HG03039 (cell line): ENCODE data around the gene BORA.
"Not testable (repeated sequence)": the region's sequence is repeated elsewhere in the genome, so short reads cannot be mapped to it uniquely, and the experiment has no call there.

ENCODE experiments used
- ATAC-seq: cut with Tn5 transposase; IDR thresholded peaks from one replicate; pipeline ENCODE4 v1.9.1; 2021; ENCODE audit warnings: mild to moderate bottlenecking, moderate library complexity; ENCODE audit not compliant: unreplicated experiment

Gene BORA

DNA sequence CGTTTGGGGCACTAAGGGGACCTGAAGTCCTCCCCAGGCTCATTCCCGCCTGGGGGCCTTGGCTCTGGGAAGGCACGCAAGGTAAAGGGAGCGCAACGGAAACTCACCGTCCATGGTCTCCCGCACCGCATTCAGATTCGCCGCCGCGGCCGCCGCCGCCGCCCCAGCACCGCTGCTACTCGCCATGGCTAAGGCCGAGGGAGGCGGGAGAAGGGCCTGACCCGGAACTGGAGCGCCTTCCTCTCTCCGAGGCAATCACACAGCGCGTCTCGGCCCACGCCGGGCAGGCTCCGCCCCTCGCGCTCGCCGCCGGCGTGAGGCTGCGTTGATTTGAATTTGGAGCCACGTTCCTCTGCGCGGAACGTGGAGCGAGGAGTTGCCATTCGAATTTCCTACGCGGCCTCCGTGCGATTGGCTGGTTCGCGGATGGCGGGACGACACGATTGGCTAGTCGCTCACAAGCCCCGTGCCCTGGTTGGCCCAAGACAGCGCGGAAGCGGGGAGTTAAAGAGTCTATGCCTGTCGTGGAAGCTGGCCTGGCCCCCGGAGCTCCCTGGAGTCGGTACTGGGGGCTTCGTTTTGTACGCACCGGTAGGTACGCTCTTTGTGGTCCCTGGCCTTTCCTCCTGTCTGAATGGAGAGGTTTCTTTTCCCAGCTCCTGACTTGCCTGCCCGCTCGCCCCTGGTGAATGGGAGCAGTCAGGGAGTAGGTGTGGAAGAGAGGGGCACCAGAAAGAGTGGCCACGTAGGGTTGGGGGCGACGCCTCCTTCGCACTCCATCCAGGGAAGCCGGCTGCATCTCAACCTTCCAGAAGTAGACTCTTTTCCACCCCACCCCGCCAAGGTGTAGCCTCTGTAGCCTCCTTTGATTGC, at the start of gene BORA, which contains the start of gene MZT1:
Gene BORA, plus strand, starts transcription at position 507 of the 873 bp plus-strand sequence. CDS start 1,018 bp downstream, outside the sequence.
Gene MZT1, minus strand, starts transcription at position 213 of the 873 bp plus-strand sequence. Its CDS starts 27 bp downstream, at position 186.
- ATAC-seq, result peak; percentile 95

DNA sequence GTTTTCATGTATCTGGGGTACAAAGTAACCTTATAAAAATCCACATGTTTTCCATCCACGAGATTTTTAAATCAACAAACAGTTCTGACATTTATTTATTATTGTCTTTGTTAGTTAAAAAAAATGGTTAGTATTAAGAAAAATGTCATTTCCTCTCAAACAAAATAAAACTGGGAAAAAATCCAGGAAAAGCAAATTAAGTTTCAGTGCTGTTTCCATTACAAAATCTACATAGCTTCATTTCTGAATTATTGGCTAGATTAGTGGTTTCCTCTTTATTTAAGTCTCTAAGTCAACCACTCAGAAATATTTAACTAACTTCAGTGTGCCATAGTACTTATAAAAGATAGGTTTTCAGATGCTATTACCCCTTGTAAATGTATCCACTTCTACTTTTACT, 49.4 kb upstream of the BORA start:
- ATAC-seq, result no peak

GRCh38 chr13:72680353-72680752, 47.4 kb upstream of the BORA start:
- ATAC-seq, result no peak

DNA sequence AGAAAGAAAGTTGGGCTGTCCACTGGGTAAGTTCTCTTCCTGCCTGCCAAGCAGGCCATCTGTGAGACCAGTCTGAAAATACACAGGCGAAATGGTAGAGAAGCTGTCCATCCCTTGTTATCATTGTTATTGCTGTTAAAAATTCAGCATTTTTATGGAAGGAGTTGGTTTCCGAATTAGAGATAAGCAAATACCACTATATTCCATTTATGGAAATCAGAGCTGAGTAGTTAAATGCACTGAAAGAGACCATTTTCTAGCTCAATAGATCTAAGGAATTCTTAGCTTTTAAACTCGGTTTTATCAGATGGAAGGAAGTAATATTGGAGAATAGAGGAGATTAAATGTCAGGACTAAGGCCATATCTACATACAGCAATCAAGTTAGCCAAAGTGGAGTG, 41.0 kb upstream of the BORA start:
- ATAC-seq, result no peak

DNA sequence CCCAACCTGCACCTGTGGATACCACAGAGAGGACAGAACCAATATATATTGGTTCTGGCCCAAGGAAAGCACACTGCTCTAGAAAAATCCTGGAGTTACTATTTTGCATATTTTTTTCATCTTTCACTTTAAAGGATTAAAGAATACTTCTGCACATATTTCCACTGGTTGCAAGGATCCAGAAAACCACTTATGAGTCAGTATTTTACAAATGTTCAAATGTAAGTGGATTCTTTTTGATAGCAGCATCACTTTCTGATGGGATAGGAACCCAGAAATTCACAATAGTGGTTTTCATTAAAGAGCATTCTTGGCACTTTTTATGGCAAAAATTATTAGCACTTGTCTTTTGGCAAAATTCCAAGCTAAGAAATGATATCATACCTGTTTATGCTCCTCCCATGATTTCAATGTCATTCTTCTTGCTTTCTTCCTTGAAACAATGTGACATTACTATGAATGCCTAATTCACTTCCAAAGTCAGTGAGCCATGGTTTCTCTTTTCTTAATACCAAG, 38.5 kb upstream of the BORA start:
- no peak for ATAC-seq

- no peak for ATAC-seq
Observed at GRCh38 chr13:72692884-72693514, 34.7 kb upstream of the BORA start.

DNA sequence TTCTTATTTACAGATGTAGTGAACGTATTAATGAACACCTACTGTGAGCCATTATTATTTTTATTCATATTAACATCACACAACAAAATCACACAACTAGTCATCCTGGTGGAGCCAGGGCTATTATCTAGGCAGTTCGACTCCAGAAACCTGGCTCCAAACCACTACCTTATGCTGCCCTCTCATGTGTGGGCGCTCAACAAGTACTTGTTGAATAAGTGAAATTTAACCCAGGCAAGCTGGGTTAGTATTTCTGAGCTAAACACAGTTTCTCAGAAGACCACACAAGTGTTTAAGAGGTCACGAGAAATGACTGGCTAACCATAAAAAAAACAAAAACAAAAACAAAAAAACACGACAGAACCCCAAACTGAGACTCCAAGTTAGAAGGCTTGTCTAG, 33.9 kb upstream of the BORA start:
- no peak for ATAC-seq

GRCh38 chr13:72694314-72694713, 33.4 kb upstream of the BORA start:
- ATAC-seq, result no peak

DNA sequence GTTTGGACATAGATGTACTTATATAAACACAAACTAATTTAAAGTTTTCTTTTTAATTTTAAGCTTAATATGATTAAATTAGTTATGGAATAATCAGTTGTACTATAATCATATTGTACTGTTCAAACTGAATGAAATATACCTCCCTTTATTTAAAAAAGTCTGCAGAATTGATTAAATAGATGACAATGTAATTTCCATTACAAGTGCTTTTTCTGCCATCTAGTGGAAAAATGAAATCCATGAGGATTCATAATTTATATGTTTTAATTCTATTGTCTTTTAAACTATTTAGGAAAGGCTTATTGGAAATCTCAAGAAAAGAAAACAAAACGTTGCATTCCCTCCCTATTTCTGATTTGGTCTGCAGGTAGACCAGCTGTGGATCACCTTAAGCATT, 31.1 kb upstream of the BORA start:
- no peak for ATAC-seq

GRCh38 chr13:72698164-72698563, 29.6 kb upstream of the BORA start:
- no peak for ATAC-seq

DNA sequence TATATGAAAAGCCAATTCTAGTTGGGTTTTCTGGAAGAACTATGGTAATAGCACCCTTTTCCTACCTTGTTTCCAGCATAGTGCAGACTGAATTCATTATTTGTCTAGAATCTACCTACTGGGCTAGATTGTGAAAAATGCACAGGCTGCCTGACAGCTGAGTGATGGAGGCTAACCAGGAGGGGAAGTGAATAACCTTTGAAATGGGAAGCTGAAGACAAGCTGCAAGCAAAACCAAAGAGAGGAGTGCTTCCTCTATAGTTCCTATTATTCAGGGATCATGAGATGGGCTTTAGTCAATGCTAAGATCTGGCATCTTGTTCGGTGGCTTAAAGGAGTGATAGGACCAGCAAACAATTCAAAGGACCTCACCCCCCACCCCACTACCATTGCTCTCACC, 27.2 kb upstream of the BORA start:
- no peak for ATAC-seq

GRCh38 chr13:72716776-72717175, 10.9 kb upstream of the BORA start:
- ATAC-seq, result no peak

DNA sequence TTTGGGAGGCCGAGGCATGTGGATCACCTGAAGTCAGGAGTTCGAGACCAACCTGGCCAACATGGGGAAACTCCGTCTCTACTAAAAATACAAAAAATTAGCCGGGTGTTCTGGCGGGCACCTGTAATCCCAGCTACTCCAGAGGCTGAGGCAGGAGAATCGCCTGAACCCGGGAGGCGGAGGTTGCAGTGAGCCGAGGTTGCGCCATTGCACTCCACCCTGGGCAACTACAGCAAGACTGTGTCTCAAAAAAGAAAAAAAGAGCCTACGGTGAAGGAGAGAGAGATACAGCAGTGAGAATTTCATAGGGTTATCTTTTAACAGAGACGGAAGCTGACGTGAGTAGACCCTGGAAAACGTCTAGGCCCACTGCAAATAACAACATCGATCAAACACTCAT, 1.5 kb upstream of the BORA start:
- not testable (repeated sequence) for ATAC-seq

DNA sequence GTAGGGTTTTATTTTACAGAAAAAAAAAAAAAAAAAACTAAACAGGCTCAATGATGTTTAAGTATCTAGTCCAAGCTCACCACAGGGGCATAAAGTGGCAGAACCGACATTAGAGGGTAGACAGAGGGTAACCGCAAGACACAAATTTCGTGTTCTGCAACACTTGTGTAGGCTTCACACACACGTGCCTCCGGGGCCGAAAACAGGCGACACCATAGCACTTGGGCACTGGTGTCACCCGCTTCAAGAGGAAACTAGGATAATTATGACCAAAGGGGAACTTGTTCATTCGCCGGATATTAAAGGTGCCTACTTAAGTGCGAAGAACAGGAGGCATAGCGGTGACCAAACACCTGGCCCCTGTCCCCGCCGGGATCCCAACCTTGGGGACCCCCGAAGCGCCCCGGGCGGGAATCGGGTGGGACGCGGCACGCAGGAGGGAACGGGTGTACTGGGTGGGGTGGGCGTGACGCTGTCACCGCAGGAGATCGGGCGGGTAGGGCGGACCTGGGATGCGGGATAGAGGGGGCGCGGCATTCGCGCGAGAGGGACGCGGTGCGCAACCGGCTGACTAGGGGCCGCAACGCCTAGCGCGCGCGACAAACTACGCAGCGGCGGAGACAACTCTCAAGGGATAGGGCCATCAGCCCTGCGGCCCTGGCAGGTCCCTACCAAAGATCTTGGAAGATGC, 852 bp upstream of the BORA start:
- peak; percentile 17 for ATAC-seq

GRCh38 chr13:72728290-72728605, 525 bp downstream of the BORA start:
- ATAC-seq, result no peak

DNA sequence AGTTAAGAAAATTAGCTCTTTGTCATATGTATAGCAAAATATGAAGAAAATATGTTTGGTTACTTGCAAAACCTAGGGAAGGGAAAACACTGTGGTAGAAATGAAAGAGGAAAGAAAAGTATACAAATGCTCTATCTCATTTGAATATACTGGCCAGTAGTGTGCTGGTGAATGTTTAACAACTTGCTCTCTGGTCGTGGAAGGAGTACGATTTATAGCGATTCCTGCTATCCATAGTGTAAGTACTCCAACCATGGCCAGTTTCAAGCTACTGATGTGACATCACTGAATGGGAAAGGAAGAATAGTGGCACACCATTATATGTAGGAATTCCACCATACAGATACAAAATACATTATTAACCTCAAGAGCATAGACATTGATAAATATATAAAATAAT, 9.3 kb downstream of the BORA start:
- no peak for ATAC-seq

DNA sequence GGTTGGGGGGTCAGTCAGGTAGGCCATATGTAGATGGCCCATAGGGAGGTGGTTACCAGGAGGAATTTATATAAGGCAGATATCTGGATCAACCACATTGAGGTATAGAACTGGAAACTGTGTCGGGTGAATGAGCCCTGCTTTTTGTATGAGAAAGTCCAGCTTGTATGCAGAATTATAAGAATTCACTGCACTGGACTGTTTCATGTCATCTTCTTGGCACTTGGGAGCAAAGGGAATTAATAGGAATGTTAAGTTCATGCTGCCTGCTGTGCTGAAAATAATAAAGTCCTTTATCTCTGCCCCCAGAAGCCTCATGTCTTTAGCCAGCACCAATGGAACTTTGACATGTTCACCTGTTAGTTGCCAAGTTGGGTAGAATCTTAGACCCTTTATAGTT, 12.3 kb downstream of the BORA start:
- no peak for ATAC-seq

DNA sequence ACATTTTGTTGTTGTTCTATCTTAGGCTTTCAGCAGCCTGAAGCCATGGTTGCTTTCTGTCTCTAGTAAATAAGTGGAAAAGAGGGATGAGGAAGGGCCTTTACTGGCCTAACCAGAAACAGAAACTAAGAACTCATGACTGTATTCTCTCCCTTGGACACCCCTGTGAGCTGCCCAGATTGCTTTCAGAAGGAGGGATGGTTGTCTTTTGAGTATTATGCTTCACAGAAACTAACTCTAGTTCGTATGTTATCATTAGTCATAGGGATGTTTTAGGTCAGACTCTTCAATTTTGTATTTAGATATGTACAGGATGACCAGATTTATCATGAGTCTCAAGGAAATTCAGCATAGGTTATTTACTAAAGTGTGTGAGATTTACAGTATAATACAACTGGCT, 17.5 kb downstream of the BORA start:
- peak; percentile 77 for ATAC-seq

DNA sequence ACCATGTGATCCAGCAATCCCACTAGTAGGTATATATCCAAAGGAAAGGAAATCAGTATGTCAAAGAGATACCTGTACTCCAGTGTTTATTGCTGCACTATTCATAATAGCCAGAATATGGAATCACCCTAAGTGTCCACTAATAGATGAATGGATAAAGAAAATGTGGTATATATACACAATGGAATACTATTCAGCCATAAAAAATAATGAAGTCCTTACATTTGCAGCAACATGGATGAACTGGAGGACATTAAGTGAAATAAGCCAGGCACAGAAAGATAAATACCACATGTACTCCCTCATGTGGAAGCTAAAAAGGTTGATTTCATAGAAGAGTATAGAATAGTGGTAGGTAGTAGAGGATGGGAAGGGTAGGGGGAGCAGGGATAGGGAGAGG, 23.5 kb downstream of the BORA start:
- no peak for ATAC-seq

- no peak for ATAC-seq
Observed at GRCh38 chr13:72754111-72754510, 26.4 kb downstream of the BORA start.

GRCh38 chr13:72757792-72758535, 30.2 kb downstream of the BORA start:
- ATAC-seq, result no peak
